H1 (cell line): ENCODE results near the gene NSD2. TPM values are rescaled to one million over a fixed set of nuclear protein-coding genes. Genes with fewer than 3 reads are reported as not detected.

Experiments
- CTCF ChIA-PET: fragments of 300-600 bp; sonication (Branson Sonifier 250); formaldehyde crosslinking; loops from one replicate; lab custom pipeline; 2021; ENCODE audit not compliant: partially characterized antibody; lab: Charles Lee
- POLR2A ChIA-PET: fragments of 300-600 bp; sonication (Branson Sonifier 250); formaldehyde crosslinking; loops from one replicate; lab custom pipeline; 2021; ENCODE audit warnings: inconsistent platforms; ENCODE audit not compliant: partially characterized antibody; lab: Charles Lee
- DNase-seq, 2 experiments: peaks; one replicate each; pipeline versions ENCODE4 v3.0.0 to v3.0.0-alpha.2; 2010 to 2022; ENCODE audit warnings: low spot score in 2 of 2, low read depth in 1 of 2, mixed read lengths in 1 of 2
- FAIRE-seq: peaks from 2 replicates; lab custom pipeline; 2011; peaks lifted over from hg19 to GRCh38; lab: Jason Lieb, UNC
- H2AFZ ChIP-seq: 2 replicates; pipeline ENCODE4 v1.8.1; 2012; ENCODE audit warnings: low read length, inconsistent platforms
- H2AK5ac ChIP-seq: 2 replicates; pipeline ENCODE4 v1.6.1; 2013; ENCODE audit warnings: low read depth, low read length
- H2BK120ac ChIP-seq: replicated peaks from 2 replicates; pipeline ENCODE3; 2013; ENCODE audit warnings: low read depth, low read length, inconsistent platforms
- H2BK12ac ChIP-seq: 2 replicates; pipeline ENCODE4 v1.6.1; 2013; ENCODE audit warnings: low read depth, low read length
- H2BK15ac ChIP-seq: 2 replicates; pipeline ENCODE4 v1.6.1; 2013; ENCODE audit warnings: low read length
- H2BK20ac ChIP-seq: 2 replicates; pipeline ENCODE4 v1.6.1; 2013; ENCODE audit warnings: low read length
- H2BK5ac ChIP-seq: 2 replicates; pipeline ENCODE4 v1.6.1; 2013; ENCODE audit warnings: low read depth, low read length
- H3K14ac ChIP-seq: 2 replicates; pipeline ENCODE4 v1.6.1; 2013; ENCODE audit warnings: inconsistent platforms; ENCODE audit not compliant: insufficient read length
- H3K18ac ChIP-seq: 2 replicates; pipeline ENCODE4 v1.6.1; 2013; ENCODE audit warnings: low read length; ENCODE audit errors: extremely low read depth
- H3K23ac ChIP-seq: 2 replicates; pipeline ENCODE4 v1.6.1; 2013; ENCODE audit warnings: inconsistent platforms; ENCODE audit not compliant: insufficient read length
- H3K23me2 ChIP-seq: 2 replicates; pipeline ENCODE4 v1.6.1; 2013; ENCODE audit warnings: low read depth, low read length
- H3K27ac ChIP-seq: 2 replicates; pipeline ENCODE4 v1.6.1; 2011; ENCODE audit warnings: low read depth, low read length, inconsistent platforms
- H3K27me3 ChIP-seq, 4 experiments: replicated peaks in 1 of 4; 1 replicate in 1 of 4; 2 replicates in 3 of 4; pipeline versions ENCODE4 v1.6.1 to v1.8.1; 2011 to 2013; ENCODE audit warnings: low read length in 3 of 4, mild to moderate bottlenecking in 3 of 4, inconsistent platforms in 2 of 4, mixed read lengths in 2 of 4, moderate library complexity in 1 of 4; ENCODE audit not compliant: control insufficient read depth in 3 of 4, insufficient read depth in 3 of 4; ENCODE audit errors: extremely low read depth in 1 of 4
- H3K36me3 ChIP-seq, 4 experiments: 2 replicates each; pipeline versions ENCODE4 v1.6.1 to v1.8.1; 2011 to 2013; ENCODE audit warnings: mild to moderate bottlenecking in 4 of 4, low read length in 3 of 4, moderate library complexity in 2 of 4, control low read depth in 1 of 4, inconsistent platforms in 1 of 4; ENCODE audit not compliant: insufficient read depth in 4 of 4, control insufficient read depth in 2 of 4
- H3K4ac ChIP-seq: replicated peaks from 2 replicates; pipeline ENCODE3; 2013; ENCODE audit warnings: low read length, low read depth, mixed read lengths, inconsistent platforms; ENCODE audit not compliant: insufficient read length
- H3K4me1 ChIP-seq, 4 experiments: replicated peaks in 1 of 4; 1 replicate in 1 of 4; 2 replicates in 3 of 4; pipeline versions ENCODE4 v1.6.1 to v1.8.1; 2011 to 2013; ENCODE audit warnings: low read length in 3 of 4, inconsistent platforms in 2 of 4, mixed read lengths in 1 of 4; ENCODE audit not compliant: insufficient read depth in 4 of 4, control insufficient read depth in 3 of 4
- H3K4me2 ChIP-seq, 2 experiments: 2 replicates each; pipeline versions ENCODE4 v1.6.1 to v1.8.1; 2011 to 2013; ENCODE audit warnings: low read depth in 2 of 2, low read length in 2 of 2, control low read depth in 1 of 2, inconsistent platforms in 1 of 2, mild to moderate bottlenecking in 1 of 2; ENCODE audit not compliant: insufficient read depth in 1 of 2
- H3K4me3 ChIP-seq, 4 experiments: fragments of 200-600, 300-600 bp in 1 of 4; sonication (generic), shearing (Covaris generic), sonication (Bioruptor Twin) in 1 of 4; 2 replicates each; pipeline versions ENCODE4 v1.5.1 to v1.8.1; 2011 to 2016; ENCODE audit warnings: low read length in 4 of 4, low read depth in 3 of 4, control low read depth in 2 of 4, inconsistent platforms in 2 of 4, mild to moderate bottlenecking in 2 of 4, mixed read lengths in 1 of 4, moderate library complexity in 1 of 4; ENCODE audit not compliant: insufficient read depth in 2 of 4; ENCODE audit errors: extremely low read depth in 1 of 4
- H3K56ac ChIP-seq: replicated peaks from 2 replicates; pipeline ENCODE3; 2013; ENCODE audit warnings: low read depth, mild to moderate bottlenecking, mixed read lengths, low read length, inconsistent platforms; ENCODE audit not compliant: insufficient read length
- H3K79me1 ChIP-seq: 2 replicates; pipeline ENCODE4 v1.6.1; 2013; ENCODE audit warnings: low read depth, low read length, control low read depth
- H3K79me2 ChIP-seq, 2 experiments: 2 replicates each; pipeline versions ENCODE4 v1.6.1 to v1.8.1; 2012 to 2013; ENCODE audit warnings: low read length in 2 of 2, mild to moderate bottlenecking in 2 of 2, inconsistent platforms in 1 of 2; ENCODE audit not compliant: insufficient read depth in 2 of 2, control insufficient read depth in 1 of 2
- H3K9ac ChIP-seq, 4 experiments: replicated peaks in 1 of 4; 1 replicate in 1 of 4; 2 replicates in 3 of 4; pipeline versions ENCODE4 v1.6.1 to v1.8.1; 2011 to 2013; ENCODE audit warnings: low read depth in 3 of 4, low read length in 3 of 4, control low read depth in 2 of 4, mild to moderate bottlenecking in 2 of 4, moderate library complexity in 2 of 4, inconsistent platforms in 1 of 4; ENCODE audit errors: extremely low read depth in 1 of 4
- H3K9me3 ChIP-seq, 2 experiments: 2 replicates each; pipeline versions ENCODE4 v1.6.1 to v1.8.1; 2012 to 2013; ENCODE audit warnings: mild to moderate bottlenecking in 2 of 2, moderate library complexity in 2 of 2, control low read depth in 1 of 2, inconsistent platforms in 1 of 2, low read depth in 1 of 2, low read length in 1 of 2, mixed read lengths in 1 of 2; ENCODE audit not compliant: insufficient read depth in 2 of 2
- H4K20me1 ChIP-seq, 2 experiments: replicated peaks in 1 of 2; 2 replicates each; pipeline versions ENCODE3 to v1.8.1; 2011 to 2013; ENCODE audit warnings: inconsistent platforms in 2 of 2, low read length in 2 of 2, mild to moderate bottlenecking in 1 of 2; ENCODE audit not compliant: insufficient read depth in 2 of 2, control insufficient read depth in 1 of 2
- H4K5ac ChIP-seq: 2 replicates; pipeline ENCODE4 v1.6.1; 2013; ENCODE audit warnings: low read length, low read depth, mixed read lengths, inconsistent platforms; ENCODE audit not compliant: insufficient read length
- H4K8ac ChIP-seq: 2 replicates; pipeline ENCODE4 v1.8.0; 2013; ENCODE audit warnings: mild to moderate bottlenecking, moderate library complexity, low read length, inconsistent platforms; ENCODE audit not compliant: insufficient read depth; ENCODE audit errors: extremely low read depth
- H4K91ac ChIP-seq: replicated peaks from 2 replicates; pipeline ENCODE3; 2013; ENCODE audit warnings: low read length, mixed read lengths, inconsistent platforms; ENCODE audit not compliant: insufficient read length
- CBX8 ChIP-seq: fragments of 300-800, 300-1000 bp; sonication (generic); IDR thresholded peaks from 2 replicates; pipeline ENCODE4 v1.7.1; 2016; ENCODE audit warnings: low read depth, low read length, borderline replicate concordance
- CEBPB ChIP-seq: IDR thresholded peaks from 2 replicates; pipeline ENCODE4 v1.6.1; 2012; ENCODE audit warnings: low read depth, low read length
- CREB1 ChIP-seq: IDR thresholded peaks from 2 replicates; pipeline ENCODE4 v1.6.1; 2012; ENCODE audit warnings: inconsistent platforms
- CTBP2 ChIP-seq: IDR thresholded peaks from 2 replicates; pipeline ENCODE4 v1.7.0; 2011; ENCODE audit warnings: borderline replicate concordance, mild to moderate bottlenecking, moderate library complexity, mixed read lengths, low read length; ENCODE audit not compliant: insufficient read depth, insufficient read length
- CTCF ChIP-seq, 3 experiments: IDR thresholded peaks; 1 replicate in 2 of 3; 2 replicates in 1 of 3; pipeline versions ENCODE4 v1.5.1 to v1.6.1; 2011; ENCODE audit warnings: low read length in 3 of 3, mild to moderate bottlenecking in 3 of 3, inconsistent platforms in 2 of 3, low read depth in 1 of 3, moderate library complexity in 1 of 3; ENCODE audit not compliant: insufficient read depth in 1 of 3; ENCODE audit errors: control extremely low read depth in 1 of 3
- FOSL1 ChIP-seq: IDR thresholded peaks from 2 replicates; pipeline ENCODE4 v1.6.1; 2011; ENCODE audit warnings: mild to moderate bottlenecking, low read depth, low read length, moderate library complexity; ENCODE audit not compliant: insufficient read depth
- JUN ChIP-seq: IDR thresholded peaks from 2 replicates; pipeline ENCODE4 v1.6.1; 2011; ENCODE audit warnings: low read depth, mild to moderate bottlenecking, improper control_type of control experiment, low read length
- KDM4A ChIP-seq: IDR thresholded peaks from one replicate; pipeline ENCODE4 v1.7.1; 2012; ENCODE audit warnings: low read depth, mild to moderate bottlenecking, moderate library complexity, low read length, inconsistent platforms; ENCODE audit not compliant: severe bottlenecking
- POLR2AphosphoS5 ChIP-seq: IDR thresholded peaks from 2 replicates; pipeline ENCODE4 v1.6.1; 2011; ENCODE audit warnings: low read depth, low read length
- SP1 ChIP-seq: IDR thresholded peaks from 2 replicates; pipeline ENCODE4 v1.6.1; 2011; ENCODE audit warnings: low read depth, low read length
- SP4 ChIP-seq: IDR thresholded peaks from 2 replicates; pipeline ENCODE4 v1.6.1; 2012; ENCODE audit warnings: low read length, inconsistent platforms
- WGBS, 2 experiments: shearing (Covaris generic) in 1 of 2; methylation state at CpG; one replicate each; pipeline versions ENCODE4 v1.1.6 to v1.1.7; 2013 to 2015; ENCODE audit warnings: low lambda C conversion rate in 2 of 2, mixed read lengths in 2 of 2, inconsistent platforms in 1 of 2, low coverage in 1 of 2, missing lambda C conversion rate in 1 of 2; ENCODE audit not compliant: insufficient replicate concordance in 2 of 2, insufficient coverage in 1 of 2, insufficient read length in 1 of 2; ENCODE audit errors: extremely low coverage in 1 of 2, missing lambda C conversion rate in 1 of 2; 5-methylcytosine and 5-hydroxymethylcytosine counted together
- polyA plus RNA-seq, 7 experiments: library from polyadenylated mRNA; depleted of rRNA in 3 of 7; stranded (reverse) in 5 of 7; unstranded in 2 of 7; fragments of >200 nt in 5 of 7; fragments of 200-250 nt in 2 of 7; gene quantifications; 1 replicate in 5 of 7; 2 replicates in 1 of 7; 4 replicates in 1 of 7; pipeline versions ENCODE4 v1.2.1 to v1.2.3, GENCODE V29; 2011 to 2013; ENCODE audit warnings: missing spikeins in 2 of 7, mixed read lengths in 2 of 7
- total RNA-seq: library from RNA; stranded (reverse); fragmentation: NEBNext Ultra II Directional; extraction: Animal tissue kit (Norgen Biotek cat#: 25700); gene quantifications from 2 replicates; pipeline ENCODE4 v1.2.1, GENCODE V29; 2021

NSD2 gene
- total and polyA plus RNA-seq, 2 of the 8 experiments (the other 6 are each of a cell fraction or from before 2014, with no cell fraction given): 26.7 to 129 TPM

- Histone ChIP-seq H3K27ac (no peak overlapping the region), H4K91ac (no peak overlapping the region), H4K20me1 (peaks cover 5 to 14% of the 10 kb centered on the region in 2 experiments), H2AFZ (no peak overlapping the region), H2AK5ac (no peak overlapping the region), H3K18ac (no peak overlapping the region), H3K27me3 (peaks cover 66 to 98% (median 95%) of the 10 kb centered on the region in 4 experiments), H3K23me2 (peaks cover 4% of the 10 kb centered on the region; the same call in 1 of the 2 replicates), H3K4me1 (no peaks in the 10 kb centered on the region; a peak in 2 of 7 replicates), H2BK120ac (no peak overlapping the region), H3K4me2 (no peak overlapping the region; a peak in 1 of 4 replicates), H3K79me1 (no peaks in the 10 kb centered on the region), H2BK15ac (no peak overlapping the region), H4K5ac (no peak overlapping the region), H2BK5ac (no peak overlapping the region), H3K23ac (no peak overlapping the region), H3K56ac (no peak overlapping the region), H3K9ac (no peak overlapping the region), H2BK12ac (no peak overlapping the region), H3K9me3 (no peaks in the 10 kb centered on the region), H3K4me3 (no peak overlapping the region), H3K14ac (no peak overlapping the region), H4K8ac (no peak overlapping the region), H3K4ac (no peak overlapping the region), H2BK20ac (no peak overlapping the region), H3K36me3 (no peaks in the 10 kb centered on the region), H3K79me2 (no peaks in the 10 kb centered on the region)
- FAIRE-seq: no peak
- ChIA-PET POLR2A (no interaction called here), CTCF (interaction anchor here (0.5 to 2.0 kb wide), 8 partner anchors 10 to 758 kb away, joined by 3 to 9 read pairs (median 4); no protein-coding TSS in a partner anchor)
- no peak for DNase-seq
- 83% methylated on average over 10 of the region's 11 CpGs; no CpG with 5 or more reads in 1 of the 2 experiments for WGBS, 2 experiments
- TF ChIP-seq CBX8 (no peak), CREB1 (no peak), FOSL1 (no peak), SP4 (no peak), CEBPB (no peak), JUN (no peak), KDM4A (no peak), CTBP2 (no peak), POLR2AphosphoS5 (no peak), SP1 (no peak), CTCF (IDR thresholded peaks at IDR 0.05; ENCODE audit: control extremely low read depth in 1 of 3, insufficient read depth in 1 of 3, low read depth in 1 of 3, low read length in 3 of 3) (no peak)
Measured at GRCh38 chr4:1863297-1864033, 7.7 kb upstream of the NSD2 start.
